Ishikawa (cell line): ENCODE measurements around the gene ATP8A2.

Source experiments
- CEBPB ChIP-seq: IDR thresholded peaks from 2 replicates; pipeline ENCODE4 v1.6.1; 2012
- CREB1 ChIP-seq: IDR thresholded peaks from 2 replicates; pipeline ENCODE4 v1.6.1; 2012; ENCODE audit warnings: low read depth
- EGR1 ChIP-seq: IDR thresholded peaks from 2 replicates; pipeline ENCODE4 v1.6.1; 2012
- EP300 ChIP-seq: IDR thresholded peaks from 2 replicates; pipeline ENCODE4 v1.6.1; 2012; ENCODE audit warnings: borderline replicate concordance
- FOXM1 ChIP-seq: IDR thresholded peaks from 2 replicates; pipeline ENCODE4 v1.6.1; 2012; ENCODE audit warnings: low read depth, borderline replicate concordance
- MAX ChIP-seq: IDR thresholded peaks from 2 replicates; pipeline ENCODE4 v1.6.1; 2012
- NFIC ChIP-seq: IDR thresholded peaks from 2 replicates; pipeline ENCODE4 v1.6.1; 2012
- RAD21 ChIP-seq: IDR thresholded peaks from 2 replicates; pipeline ENCODE4 v1.6.1; 2012; ENCODE audit warnings: low read depth
- REST ChIP-seq: IDR thresholded peaks from 2 replicates; pipeline ENCODE4 v1.6.1; 2012; ENCODE audit warnings: low read depth, mild to moderate bottlenecking
- TAF1 ChIP-seq: IDR thresholded peaks from 2 replicates; pipeline ENCODE4 v1.6.1; 2012; ENCODE audit warnings: low read depth, mild to moderate bottlenecking
- TCF12 ChIP-seq: IDR thresholded peaks from 2 replicates; pipeline ENCODE4 v1.6.1; 2012; ENCODE audit warnings: low read depth
- TEAD4 ChIP-seq: IDR thresholded peaks from 2 replicates; pipeline ENCODE4 v1.6.1; 2012
- USF1 ChIP-seq: IDR thresholded peaks from 2 replicates; pipeline ENCODE4 v1.6.1; 2012
- YY1 ChIP-seq: IDR thresholded peaks from 2 replicates; pipeline ENCODE4 v1.6.1; 2012; ENCODE audit warnings: low read depth
- ZBTB7A ChIP-seq: IDR thresholded peaks from 2 replicates; pipeline ENCODE4 v1.6.1; 2012; ENCODE audit warnings: low read depth

ATP8A2 gene

GRCh38 chr13:26030331-26030730 is 658.6 kb downstream of the ATP8A2 start:
- no peak for TF ChIP-seq CEBPB
- TF ChIP-seq RAD21 = no peak
- TF ChIP-seq REST = no peak
- no peak for TF ChIP-seq EP300

DNA sequence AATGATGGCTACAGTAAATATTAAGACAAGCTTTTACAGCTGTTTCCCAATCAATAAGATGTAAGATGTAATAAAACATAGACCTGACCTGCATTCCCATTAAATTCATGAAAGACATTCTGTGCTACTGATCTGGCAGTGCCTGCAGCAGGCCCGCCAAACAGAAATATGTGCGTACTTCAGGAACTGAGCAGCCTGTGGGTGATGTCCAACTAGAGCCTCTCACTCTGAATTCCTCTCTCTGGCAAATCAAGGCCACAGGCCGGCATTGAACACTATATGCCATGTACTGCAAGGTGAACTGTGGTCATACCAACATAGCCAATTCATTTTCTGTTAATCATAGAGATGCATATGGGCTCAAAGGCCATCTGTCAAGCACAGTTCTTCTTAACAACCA is 662.2 kb downstream of the ATP8A2 start:
- no peak for TF ChIP-seq MAX
- TF ChIP-seq RAD21 = no peak
- no peak for TF ChIP-seq CREB1
- TF ChIP-seq YY1 = no peak
- no peak for TF ChIP-seq CEBPB
- no peak for TF ChIP-seq TCF12
- no peak for TF ChIP-seq NFIC
- no peak for TF ChIP-seq USF1
- TF ChIP-seq FOXM1 = no peak

DNA sequence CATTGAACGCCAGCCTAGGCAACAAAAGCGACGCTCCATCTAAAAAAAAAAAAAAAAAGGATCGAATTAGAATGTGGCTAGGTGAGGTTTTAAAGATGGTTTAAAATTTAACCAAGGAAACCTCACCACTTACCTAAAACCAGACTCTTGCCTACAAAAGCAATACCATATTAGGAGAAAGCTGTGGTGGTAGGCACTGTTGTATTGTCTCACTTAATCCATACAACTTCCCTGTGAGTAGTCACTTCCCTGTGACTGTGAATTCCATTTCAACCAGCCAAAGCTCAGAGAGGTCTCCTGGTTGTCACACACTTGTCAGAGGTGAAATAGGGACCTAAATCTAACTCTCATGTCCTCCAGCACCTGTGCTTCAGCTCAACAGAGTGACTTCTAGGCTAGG is 664.6 kb downstream of the ATP8A2 start:
- TF ChIP-seq NFIC (no peak), EGR1 (no peak), CREB1 (no peak), RAD21 (no peak), TCF12 (no peak), FOXM1 (no peak), EP300 (no peak), TEAD4 (no peak), MAX (no peak), CEBPB (no peak), ZBTB7A (no peak), TAF1 (no peak), YY1 (no peak), USF1 (no peak), REST (no peak)

DNA sequence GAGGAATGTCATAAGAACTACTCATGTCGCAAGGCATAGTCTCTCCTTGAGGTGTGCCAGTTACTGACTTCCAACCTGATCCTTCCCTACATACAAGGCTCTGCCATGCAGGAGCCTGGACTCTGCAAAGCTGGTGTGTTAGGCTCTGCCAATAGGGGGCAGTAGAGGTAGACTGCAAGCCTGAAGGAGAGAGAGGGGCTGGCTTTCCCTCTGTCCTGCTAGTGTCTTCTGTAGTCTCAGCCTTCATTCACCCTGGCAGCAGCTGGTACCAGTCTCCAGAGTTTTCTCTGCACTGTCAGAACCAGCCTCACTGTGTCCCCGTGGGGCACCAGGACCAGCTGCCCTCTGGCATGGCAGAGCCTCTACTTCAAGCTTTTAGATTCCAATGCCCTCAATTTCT is 665.5 kb downstream of the ATP8A2 start:
- no peak for TF ChIP-seq EP300
- no peak for TF ChIP-seq CEBPB
- TF ChIP-seq FOXM1 = no peak
- TF ChIP-seq ZBTB7A = no peak
- no peak for TF ChIP-seq TCF12
- no peak for TF ChIP-seq TAF1
- no peak for TF ChIP-seq YY1
- no peak for TF ChIP-seq CREB1
- TF ChIP-seq TEAD4 = no peak

GRCh38 chr13:26038931-26039475 is 667.2 kb downstream of the ATP8A2 start:
- TF ChIP-seq ZBTB7A (no peak), CREB1 (no peak), USF1 (no peak), TEAD4 (no peak), EP300 (no peak), YY1 (no peak), FOXM1 (no peak), NFIC (no peak), MAX (no peak), TAF1 (no peak)

DNA sequence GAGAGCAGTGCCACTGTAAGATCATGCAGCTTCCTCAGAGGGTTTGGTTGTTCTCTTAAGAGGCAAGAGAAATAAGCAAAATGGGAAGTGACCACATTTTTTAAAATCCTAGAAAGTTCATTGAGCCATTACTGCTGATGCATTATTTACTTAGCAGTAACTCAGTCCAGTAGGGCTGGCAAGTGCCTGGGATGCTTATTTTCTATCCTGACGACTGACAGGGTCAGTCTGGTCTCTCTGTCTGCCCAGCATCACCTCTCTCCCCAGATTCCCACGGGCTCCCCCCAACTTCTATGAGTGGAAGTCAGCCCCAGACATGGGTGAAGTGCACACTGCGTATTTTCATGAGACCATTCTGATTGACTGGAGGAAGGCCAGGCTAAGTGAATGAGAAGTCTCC is 669.7 kb downstream of the ATP8A2 start:
- TF ChIP-seq ZBTB7A (no peak), EP300 (no peak), CREB1 (no peak), TAF1 (no peak), USF1 (no peak), TCF12 (no peak), EGR1 (no peak), RAD21 (no peak), REST (no peak), NFIC (no peak), TEAD4 (no peak), FOXM1 (no peak), MAX (no peak), YY1 (no peak), CEBPB (no peak)
